Erythroblast (primary cell): ENCODE data around the gene CLEC18B.
A peak's percentile ranks its signal among the peaks of the same experiment; 100 is the strongest.
"Not testable (repeated sequence)": the region's sequence is repeated elsewhere in the genome, so short reads cannot be mapped to it uniquely, and the experiment has no call there.

ENCODE experiments used
- DNase-seq, 2 experiments: peaks; one replicate each; lab custom pipeline; 2025; lab: John Stamatoyannopoulos, UW
- GATA1 ChIP-seq: IDR thresholded peaks from 2 replicates; pipeline ENCODE4 v1.6.1; 2011; ENCODE audit warnings: low read depth, mild to moderate bottlenecking, control low read depth, low read length, moderate library complexity
- POLR2A ChIP-seq: IDR thresholded peaks from 2 replicates; pipeline ENCODE4 v1.6.1; 2011; ENCODE audit warnings: mild to moderate bottlenecking, low read length

The CLEC18B gene

DNA sequence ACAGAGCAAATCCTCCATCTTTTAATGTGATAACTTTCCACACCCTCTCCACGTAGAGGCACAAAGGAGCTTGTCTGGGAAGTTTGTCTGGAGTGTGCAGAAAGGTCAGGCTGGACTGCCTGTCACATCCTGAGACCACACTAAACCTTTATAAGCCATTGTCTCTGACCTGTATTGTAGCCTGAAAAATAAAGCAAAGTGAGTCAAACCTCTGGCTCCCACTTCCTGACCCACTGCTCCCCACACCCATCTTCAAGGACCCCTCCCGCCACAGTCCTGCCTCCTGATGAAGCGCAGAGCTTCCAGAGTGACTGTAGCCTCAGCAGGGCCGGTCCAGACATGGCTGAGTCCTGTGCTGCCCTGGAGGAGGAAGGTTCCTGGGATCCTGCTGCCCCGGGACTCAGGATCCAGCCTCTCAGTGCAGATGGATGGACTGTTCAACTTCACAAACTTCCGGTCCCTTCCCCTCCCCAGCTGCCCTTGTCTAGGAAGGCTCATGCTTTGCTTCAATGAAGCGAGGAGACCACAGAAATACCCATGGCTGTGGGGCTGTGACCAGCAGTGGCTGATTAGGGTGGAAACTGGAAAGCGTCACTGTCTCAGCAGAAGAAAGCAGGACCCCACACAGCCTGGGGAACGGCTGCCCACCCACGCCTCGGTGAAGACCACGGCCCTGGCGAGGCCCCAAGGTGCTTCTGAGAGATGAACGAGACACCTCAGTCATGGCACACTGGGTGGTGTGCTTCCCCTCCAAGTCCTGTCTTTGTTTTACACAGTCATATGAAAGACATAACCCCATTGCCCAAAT, 30.9 kb upstream of the CLEC18B start:
- TF ChIP-seq GATA1: no peak
- TF ChIP-seq POLR2A: no peak
- no peak for DNase-seq

GRCh38 chr16:74450967-74451760, 29.9 kb upstream of the CLEC18B start:
- TF ChIP-seq POLR2A (no peak), GATA1 (no peak)
- no peak for DNase-seq

DNA sequence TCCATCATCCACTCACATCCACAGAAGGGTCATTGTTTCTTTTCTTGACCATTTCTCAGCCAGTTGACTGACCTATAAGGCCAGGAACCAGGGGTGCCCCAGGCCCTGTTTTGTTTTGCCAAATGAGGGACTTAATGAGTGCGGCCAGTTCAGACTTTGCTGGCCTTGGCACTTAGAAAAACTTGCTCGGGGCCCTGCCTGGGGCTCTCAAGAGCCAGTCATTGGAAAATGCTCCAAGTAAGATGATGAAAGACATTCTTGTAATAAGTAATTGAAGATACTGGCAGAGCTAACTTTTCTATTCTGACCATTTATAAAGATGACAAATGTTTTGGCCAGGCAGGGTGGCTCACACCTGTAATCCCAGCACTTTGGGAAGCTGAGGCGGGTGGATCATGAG, 29.0 kb upstream of the CLEC18B start:
- DNase-seq: no peak
- TF ChIP-seq GATA1 (no peak), POLR2A (no peak)

GRCh38 chr16:74449470-74449869, 28.2 kb upstream of the CLEC18B start:
- no peak for TF ChIP-seq POLR2A
- TF ChIP-seq GATA1: no peak
- DNase-seq: no peak

DNA sequence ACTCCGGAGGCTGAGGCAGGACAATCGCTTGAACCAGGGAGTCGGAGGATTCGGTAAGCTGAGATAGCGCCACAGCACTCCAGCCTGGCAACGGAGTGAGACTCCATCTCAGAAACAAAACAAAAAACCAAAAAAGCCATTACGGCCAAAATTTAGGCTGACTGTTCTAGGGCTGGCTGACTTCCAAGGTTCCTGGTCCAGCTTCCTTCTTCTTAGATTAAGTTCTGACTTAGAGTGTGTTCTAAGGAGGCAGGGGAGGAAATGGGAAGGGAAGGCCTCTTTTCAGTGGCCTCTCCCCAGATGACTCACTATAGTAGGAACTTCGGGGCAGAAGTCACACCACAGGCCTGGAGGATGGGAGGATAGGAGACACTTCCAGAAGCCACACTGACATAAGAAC, 27.7 kb upstream of the CLEC18B start:
- TF ChIP-seq POLR2A (no peak), GATA1 (no peak)
- DNase-seq: no peak

GRCh38 chr16:74447578-74447977, 26.3 kb upstream of the CLEC18B start:
- TF ChIP-seq POLR2A: no peak
- no peak for TF ChIP-seq GATA1
- no peak for DNase-seq

DNA sequence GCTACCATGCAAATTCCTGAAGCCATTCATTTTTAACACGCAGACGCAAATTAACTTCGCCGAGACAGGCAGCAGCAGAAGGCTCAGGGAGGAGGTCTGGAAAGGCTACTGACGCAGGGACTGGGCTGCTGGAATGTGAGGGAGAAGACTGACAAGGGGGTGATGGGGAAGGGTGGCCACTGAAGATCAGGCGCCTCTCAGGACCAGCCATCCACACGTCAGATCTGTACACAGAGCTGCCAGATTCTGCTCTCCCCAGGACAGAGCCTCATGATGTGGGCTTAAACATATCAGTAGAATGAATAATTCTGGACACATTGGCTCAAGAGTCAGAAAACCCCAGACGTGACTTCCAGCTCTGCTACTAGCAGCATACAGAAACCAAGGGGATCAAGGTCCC, 25.6 kb upstream of the CLEC18B start:
- DNase-seq: no peak
- TF ChIP-seq POLR2A: no peak
- TF ChIP-seq GATA1: no peak

DNA sequence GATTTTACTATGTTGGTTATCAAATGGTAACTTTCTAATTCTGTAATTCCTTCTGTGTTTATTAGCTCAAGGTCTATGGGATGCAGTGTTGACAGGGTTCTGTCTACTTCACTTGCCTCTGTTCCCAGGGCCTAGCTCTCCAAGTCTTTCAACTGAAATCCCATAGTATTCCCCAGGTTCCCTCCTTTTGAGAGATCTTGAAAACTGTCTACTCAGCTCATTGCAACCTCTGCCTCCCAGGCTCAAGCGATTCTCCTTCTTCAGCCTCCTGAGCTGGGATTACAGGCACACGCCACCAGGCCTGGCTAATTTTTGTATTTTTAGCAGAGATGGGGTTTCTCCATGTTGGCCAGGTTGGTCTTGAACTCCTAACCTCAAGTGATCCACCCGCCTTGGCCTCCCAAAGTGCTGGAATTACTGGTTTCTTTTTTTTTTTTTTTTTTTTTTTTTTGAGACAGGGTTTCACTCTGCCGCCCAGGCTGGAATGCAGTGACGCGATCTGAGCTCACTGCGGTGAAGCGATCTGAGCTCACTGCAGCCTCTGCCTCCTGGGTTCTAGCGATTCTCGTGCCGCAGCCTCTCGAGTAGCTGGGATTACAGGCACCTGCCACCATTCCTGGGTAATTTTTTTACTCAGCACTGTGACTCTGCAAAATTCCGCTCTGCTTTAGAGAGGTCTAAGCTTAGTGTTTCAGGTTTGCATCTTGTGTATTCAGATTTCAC, 22.5 kb upstream of the CLEC18B start:
- not testable (repeated sequence) for DNase-seq

DNA sequence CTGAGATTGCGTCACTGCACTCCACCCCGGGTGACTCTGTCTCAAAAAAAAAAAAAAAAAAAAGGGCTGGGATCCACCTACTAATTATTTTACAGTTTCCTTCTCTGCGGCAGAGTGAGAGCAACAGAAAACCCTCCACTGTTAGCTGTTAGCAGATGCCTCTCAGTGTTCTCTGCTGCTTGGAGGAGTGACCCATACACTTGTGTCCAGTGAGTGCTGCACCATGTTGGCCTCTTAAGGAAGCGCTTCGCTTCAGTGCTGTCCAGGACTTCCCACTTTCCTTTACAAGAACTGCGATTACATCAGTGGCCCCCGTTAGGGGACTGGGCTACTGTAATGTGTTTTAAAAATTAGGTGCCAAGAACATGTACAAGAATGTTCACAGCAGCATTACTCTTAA, 18.4 kb upstream of the CLEC18B start:
- no peak for DNase-seq
- TF ChIP-seq POLR2A (no peak), GATA1 (no peak)

DNA sequence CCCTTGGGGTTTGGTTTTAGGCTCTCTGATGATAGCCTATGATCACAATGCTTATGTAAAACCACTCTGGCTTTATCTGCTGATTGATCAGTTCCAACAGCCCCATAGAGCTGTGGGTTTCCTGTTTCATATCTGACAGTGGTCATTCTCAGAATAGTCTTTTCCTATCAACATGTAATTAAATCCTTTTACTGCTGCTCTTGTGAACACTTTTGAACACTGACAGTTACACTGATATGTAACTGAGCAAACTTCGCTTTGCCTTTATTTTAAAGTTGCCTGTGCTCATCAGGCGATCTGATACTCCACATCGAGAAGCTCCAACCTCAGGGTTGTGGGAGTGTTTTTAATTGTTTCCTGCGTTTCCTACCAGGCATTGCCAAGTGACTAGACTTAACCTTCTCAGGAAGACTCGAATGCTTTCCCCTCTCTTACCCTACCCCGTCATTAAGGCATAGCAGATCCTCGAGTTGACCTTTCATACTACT, 17.3 kb upstream of the CLEC18B start:
- TF ChIP-seq POLR2A: no peak
- TF ChIP-seq GATA1: no peak
- DNase-seq: no peak

DNA sequence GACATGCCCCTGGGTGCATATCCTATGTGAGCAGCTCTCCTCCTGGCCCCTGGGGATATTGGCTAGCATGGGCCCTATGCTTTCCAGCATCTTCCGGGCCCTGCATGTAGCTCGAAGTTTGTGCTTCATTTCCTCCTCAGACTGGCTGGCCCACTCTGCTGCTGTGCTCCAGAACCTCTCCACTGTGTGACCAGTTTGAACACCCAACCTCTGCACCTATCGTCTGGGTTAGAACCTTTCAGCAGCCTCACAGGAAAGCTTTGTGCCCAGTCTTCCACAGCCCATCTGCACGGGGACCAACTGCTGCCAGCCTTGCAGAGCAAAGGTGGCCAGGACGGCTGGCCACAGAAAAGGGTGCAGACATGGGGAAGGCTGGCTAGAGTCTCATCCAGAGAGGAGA, 10.2 kb upstream of the CLEC18B start:
- TF ChIP-seq GATA1 (no peak), POLR2A (no peak)
- no peak for DNase-seq

- DNase-seq: peak; percentile 50 to 69
Measured at GRCh38 chr16:74430036-74430712, 8.9 kb upstream of the CLEC18B start.

GRCh38 chr16:74428493-74428892, 7.2 kb upstream of the CLEC18B start:
- DNase-seq: not testable (repeated sequence)

DNA sequence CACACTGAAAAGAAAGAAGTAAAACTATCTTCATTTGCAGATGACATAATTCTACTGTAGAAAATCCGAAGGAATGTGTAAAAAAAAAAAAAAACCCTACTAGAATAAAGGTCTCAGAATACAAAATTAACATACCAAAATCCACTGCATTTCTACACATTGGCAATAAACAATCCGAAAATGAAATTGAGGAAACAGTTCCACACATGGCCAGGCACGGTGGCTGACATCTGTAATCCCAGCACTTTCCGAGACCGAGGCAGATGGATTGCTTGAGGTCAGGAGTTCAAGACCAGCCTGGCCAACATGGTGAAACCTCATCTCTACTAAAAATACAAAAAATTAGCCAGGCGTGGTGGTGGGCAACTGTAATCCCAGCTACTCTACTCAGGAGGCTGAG, 4.5 kb upstream of the CLEC18B start:
- not testable (repeated sequence) for DNase-seq

DNA sequence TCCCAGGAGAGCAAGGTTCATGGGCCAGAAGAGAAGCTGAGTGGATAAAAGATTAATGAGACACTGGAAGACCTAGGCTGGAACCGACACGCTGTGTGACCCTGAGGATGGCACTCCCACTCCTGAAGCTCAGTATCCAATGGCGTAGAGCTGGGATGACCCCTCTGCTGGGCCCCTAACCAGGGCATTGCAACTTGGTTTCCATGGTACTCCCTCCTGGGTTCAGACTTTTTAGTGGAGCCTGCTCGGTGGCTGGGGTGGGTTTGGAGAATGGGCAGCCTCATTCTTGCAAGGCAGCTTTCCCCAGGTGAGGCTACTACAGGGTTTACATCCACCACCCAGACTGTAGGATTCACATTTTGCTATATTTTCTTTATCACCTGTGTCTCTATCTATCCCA, 2.4 kb upstream of the CLEC18B start:
- DNase-seq: not testable (repeated sequence)

- not testable (repeated sequence) for DNase-seq
Measured at GRCh38 chr16:74422086-74422485, 808 bp upstream of the CLEC18B start.

GRCh38 chr16:74421482-74421785, 156 bp upstream of the CLEC18B start:
- DNase-seq: not testable (repeated sequence)

- not testable (repeated sequence) for DNase-seq
Measured at GRCh38 chr16:74419811-74420210, 1.5 kb downstream of the CLEC18B start.

- DNase-seq: not testable (repeated sequence)
Measured at GRCh38 chr16:74417897-74418296, 3.4 kb downstream of the CLEC18B start.
